Caco-2 (cell line): ENCODE data around the gene SPSB2. TPM values are rescaled to one million over a fixed set of nuclear protein-coding genes. Genes with fewer than 3 reads are reported as not detected.

Experiments
- BruUV-seq: library from RNA; stranded (reverse); fragments of 400-500 nt; replicated peaks from 2 replicates; lab custom pipeline; 2021; lab: Mats Ljungman, UMichigan
- CTCF ChIA-PET: fragments of 300-600 bp; sonication (Branson Sonifier 250); formaldehyde crosslinking; loops from one replicate; lab custom pipeline; 2022; ENCODE audit warnings: antibody characterized with exemption; lab: Charles Lee
- POLR2A ChIA-PET: fragments of 300-600 bp; sonication (Branson Sonifier 250); formaldehyde crosslinking; loops from one replicate; lab custom pipeline; 2022; ENCODE audit warnings: antibody characterized with exemption; lab: Charles Lee
- DNase-seq, 2 experiments: peaks; one replicate each; pipeline versions ENCODE4 v3.0.0 to v3.0.0-alpha.2; 2020 to 2022
- H3K27me3 ChIP-seq: replicated peaks from 2 replicates; pipeline ENCODE4 v1.6.0; 2011; ENCODE audit warnings: low read length; ENCODE audit not compliant: control insufficient read depth, insufficient read depth
- H3K36me3 ChIP-seq: 2 replicates; pipeline ENCODE4 v1.5.1; 2011; ENCODE audit warnings: low read length; ENCODE audit not compliant: control insufficient read depth, insufficient read depth
- H3K4me1 ChIP-seq: fragments of 250-450 bp; sonication (Bioruptor Pico); 2 replicates; pipeline ENCODE4 v1.5.1; 2020; ENCODE audit warnings: mild to moderate bottlenecking
- H3K4me3 ChIP-seq: 2 replicates; pipeline ENCODE4 v1.5.1; 2011; ENCODE audit warnings: low read depth, mild to moderate bottlenecking, control low read depth, low read length
- H3K9me3 ChIP-seq: fragments of 250-450 bp; sonication (Bioruptor Pico); 2 replicates; pipeline ENCODE4 v1.5.1; 2020; ENCODE audit warnings: mild to moderate bottlenecking, moderate library complexity
- H3K27ac Mint-ChIP-seq: one replicate; pipeline ENCODE4 v1.8.0; 2022; ENCODE audit warnings: mixed read lengths; ENCODE audit not compliant: unreplicated experiment
- H3K27me3 Mint-ChIP-seq: one replicate; pipeline ENCODE4 v1.8.0; 2022; ENCODE audit warnings: mixed read lengths; ENCODE audit not compliant: insufficient read depth, unreplicated experiment
- H3K36me3 Mint-ChIP-seq: one replicate; pipeline ENCODE4 v1.8.0; 2022; ENCODE audit warnings: mild to moderate bottlenecking, mixed read lengths; ENCODE audit not compliant: insufficient read depth, unreplicated experiment
- H3K4me1 Mint-ChIP-seq: one replicate; pipeline ENCODE4 v1.8.0; 2022; ENCODE audit warnings: low read depth, mixed read lengths; ENCODE audit not compliant: unreplicated experiment
- H3K4me3 Mint-ChIP-seq: one replicate; pipeline ENCODE4 v1.8.0; 2022; ENCODE audit warnings: mild to moderate bottlenecking, moderate library complexity, mixed read lengths; ENCODE audit not compliant: unreplicated experiment
- H3K9me3 Mint-ChIP-seq: one replicate; pipeline ENCODE4 v1.8.0; 2022; ENCODE audit warnings: mixed read lengths; ENCODE audit not compliant: unreplicated experiment
- CTCF ChIP-seq, 2 experiments: fragments of 200-600 bp in 1 of 2; IDR thresholded peaks; 1 replicate in 1 of 2; 2 replicates in 1 of 2; pipeline versions ENCODE4 v1.5.1 to v1.8.0; 2011 to 2022; ENCODE audit warnings: antibody characterized with exemption in 1 of 2, control low read depth in 1 of 2, inconsistent platforms in 1 of 2, low read depth in 1 of 2, low read length in 1 of 2, mild to moderate bottlenecking in 1 of 2, moderate library complexity in 1 of 2; ENCODE audit not compliant: insufficient read depth in 1 of 2, severe bottlenecking in 1 of 2, unreplicated experiment in 1 of 2
- intact Hi-C: fragments of 100-400 bp; cut with micrococcal nuclease; formaldehyde crosslinking; loops from one replicate; pipeline ENCODE4 v1.10.0; 2022; ENCODE audit not compliant: unreplicated experiment
- total RNA-seq: library from RNA; stranded (reverse); gene quantifications from 2 replicates; pipeline ENCODE4 v1.2.3, GENCODE V29; 2022

SPSB2 gene
- total RNA-seq, 1 experiment from 2014 or later: 23.7 TPM

- no TSS peak for BruUV-seq
- Mint-ChIP-seq H3K36me3 (peaks cover 99% of the 10 kb centered on the region), H3K4me3 (no peak overlapping the region), H3K9me3 (no peaks in the 10 kb centered on the region), H3K27me3 (no peaks in the 10 kb centered on the region), H3K27ac (no peak overlapping the region), H3K4me1 (peaks cover 5% of the 10 kb centered on the region)
- no peak for DNase-seq
- no peak for TF ChIP-seq CTCF (IDR thresholded peaks at IDR 0.05; ENCODE audit: insufficient read depth in 1 of 2, low read depth in 1 of 2, low read length in 1 of 2, severe bottlenecking in 1 of 2, unreplicated experiment in 1 of 2)
- ChIA-PET CTCF (interaction anchor here (1.3 kb wide), 1 partner anchor 28 kb away, joined by 3 read pairs; no protein-coding TSS in a partner anchor), POLR2A (interaction anchor here (1.2 kb wide), 1 partner anchor 11 kb away, joined by 3 read pairs; the partner anchor contains the start of gene USP5)
- H3K4me1 ChIP-seq: peaks cover 4% of the 10 kb centered on the region; the same call in 1 of the 2 replicates
- H3K36me3 ChIP-seq: peaks cover 14% of the 10 kb centered on the region
- H3K4me3 ChIP-seq: no peak overlapping the region
- no peaks in the 10 kb centered on the region for H3K27me3 ChIP-seq
- intact Hi-C loops: no loop called here
- H3K9me3 ChIP-seq: no peaks in the 10 kb centered on the region
Observed at GRCh38 chr12:6863033-6863432, 10.1 kb downstream of the SPSB2 start.

GRCh38 chr12:6861391-6861790 lies 11.7 kb downstream of the SPSB2 start:
- Mint-ChIP-seq H3K27me3 (no peaks in the 10 kb centered on the region), H3K9me3 (no peaks in the 10 kb centered on the region), H3K4me1 (peaks cover 1% of the 10 kb centered on the region), H3K27ac (no peak overlapping the region), H3K36me3 (peaks cover 98% of the 10 kb centered on the region), H3K4me3 (no peak overlapping the region)
- Histone ChIP-seq H3K9me3 (no peaks in the 10 kb centered on the region), H3K4me3 (no peak overlapping the region), H3K36me3 (peaks cover 20% of the 10 kb centered on the region), H3K4me1 (no peaks in the 10 kb centered on the region), H3K27me3 (no peaks in the 10 kb centered on the region)
- intact Hi-C loops: no loop called here
- no TSS peak for BruUV-seq
- ChIA-PET CTCF (interaction anchor here (0.9 kb wide), 1 partner anchor 9 kb away, joined by 5 read pairs; the partner anchor contains the start of gene USP5), POLR2A (no interaction called here)
- TF ChIP-seq CTCF (IDR thresholded peaks at IDR 0.05; ENCODE audit: insufficient read depth in 1 of 2, low read depth in 1 of 2, low read length in 1 of 2, severe bottlenecking in 1 of 2, unreplicated experiment in 1 of 2): no peak
- no peak for DNase-seq

- intact Hi-C loops: no loop called here
- peaks cover 21% of the 10 kb centered on the region for H3K36me3 ChIP-seq
- no peaks in the 10 kb centered on the region for H3K27me3 ChIP-seq
- Mint-ChIP-seq H3K4me1 (no peaks in the 10 kb centered on the region), H3K27ac (no peak overlapping the region), H3K36me3 (peaks cover 96% of the 10 kb centered on the region), H3K4me3 (no peak overlapping the region), H3K27me3 (no peaks in the 10 kb centered on the region), H3K9me3 (no peaks in the 10 kb centered on the region)
- no peak for DNase-seq
- no peaks in the 10 kb centered on the region for H3K4me1 ChIP-seq
- no peak overlapping the region for H3K4me3 ChIP-seq
- BruUV-seq: no TSS peak
- H3K9me3 ChIP-seq: no peaks in the 10 kb centered on the region
- POLR2A ChIA-PET: no interaction called here
- TF ChIP-seq CTCF (IDR thresholded peaks at IDR 0.05; ENCODE audit: insufficient read depth in 1 of 2, low read depth in 1 of 2, low read length in 1 of 2, severe bottlenecking in 1 of 2, unreplicated experiment in 1 of 2): no peak
- CTCF ChIA-PET: interaction anchor here (0.9 kb wide), 1 partner anchor 9 kb away, joined by 5 read pairs; the partner anchor contains the start of gene USP5
Observed at GRCh38 chr12:6860942-6861341, 12.2 kb downstream of the SPSB2 start.
